Testis (tissue), 2 donors: ENCODE measurements around the gene TNFRSF9.

ENCODE experiments used
- CTCF ChIP-seq, 3 experiments: fragments of 450-650 bp in 2 of 3; fragments of 200-600 bp in 1 of 3; sonication (generic) in 1 of 3; IDR thresholded peaks; one replicate each; pipeline ENCODE4 v1.5.1; 2016 to 2019; ENCODE audit warnings: antibody characterized with exemption in 3 of 3, mild to moderate bottlenecking in 2 of 3, moderate library complexity in 1 of 3
- POLR2A ChIP-seq: fragments of 450-650 bp; IDR thresholded peaks from one replicate; pipeline ENCODE4 v1.6.1; 2017; ENCODE audit warnings: antibody characterized with exemption, mild to moderate bottlenecking, moderate library complexity

GRCh38 chr1:7953850-7954609 is 13.4 kb upstream of the TNFRSF9 start:
- TF ChIP-seq CTCF (IDR thresholded peaks at IDR 0.05) (no peak), POLR2A (no peak)
